ENCODE data around the gene EPB41.
"Not testable (repeated sequence)": the region's sequence is repeated elsewhere in the genome, so short reads cannot be mapped to it uniquely, and the experiment has no call there.

EPB41 gene

DNA sequence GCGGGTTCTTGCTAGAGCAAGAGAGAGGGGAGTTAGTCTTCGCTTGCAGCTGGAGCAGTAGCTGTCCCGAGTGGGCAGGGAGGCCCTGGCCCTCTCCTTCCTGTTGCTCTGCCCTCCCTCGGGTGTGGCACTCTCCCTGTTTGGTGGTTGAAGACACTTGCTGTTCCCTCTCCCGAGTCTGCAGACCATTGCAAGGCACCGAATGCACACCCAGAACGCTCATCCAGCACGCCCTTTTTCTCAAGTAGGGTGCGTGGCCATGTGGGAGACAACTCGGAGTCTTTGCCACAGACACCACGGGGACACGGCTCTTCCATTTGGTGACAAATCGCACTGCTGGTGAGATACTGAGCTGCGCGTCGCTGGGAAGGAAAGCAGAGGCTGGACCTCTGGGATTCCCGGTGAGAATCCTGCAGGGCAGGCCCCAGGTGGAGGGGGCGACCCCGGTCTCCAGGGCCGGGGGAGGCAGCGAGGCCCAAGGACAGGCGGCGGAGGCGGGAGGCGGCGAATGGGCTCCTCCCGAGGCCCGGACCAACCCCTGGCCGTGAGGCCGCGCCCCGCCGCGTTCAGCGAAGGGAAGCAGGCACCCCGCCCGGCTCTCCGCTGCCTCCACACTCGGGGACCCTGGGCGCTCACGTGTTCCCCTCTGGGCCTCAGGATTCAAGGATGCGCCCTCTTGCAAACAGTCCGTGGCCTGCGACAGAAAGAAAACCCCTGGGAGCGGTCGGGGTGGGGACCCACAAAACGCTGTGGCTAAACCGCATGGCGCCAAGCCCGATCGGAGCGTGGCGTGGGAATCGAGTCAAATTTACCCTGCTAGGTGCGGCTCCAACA is 219.7 kb downstream of the EPB41 start:
- no peak for DNase-seq (ENCODE audit: low read depth)

DNA sequence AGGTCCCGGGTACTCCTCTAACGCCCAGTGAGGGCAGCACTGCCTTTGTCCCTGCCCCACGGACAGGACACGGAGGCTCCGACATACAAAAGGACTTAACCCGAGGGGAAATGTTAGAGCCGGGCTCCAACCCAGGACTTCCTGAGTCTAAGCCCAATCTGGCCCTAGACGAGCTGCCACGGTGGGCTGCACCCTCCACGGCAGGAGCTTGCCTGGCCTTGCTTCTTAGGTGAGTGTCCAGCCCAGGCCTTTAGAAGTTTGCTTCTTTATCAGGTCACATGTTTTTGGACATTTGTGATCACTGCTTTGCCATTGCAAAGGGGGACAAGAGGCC is 220.3 kb downstream of the EPB41 start:
- DNase-seq (ENCODE audit: low read depth) = no peak

DNA sequence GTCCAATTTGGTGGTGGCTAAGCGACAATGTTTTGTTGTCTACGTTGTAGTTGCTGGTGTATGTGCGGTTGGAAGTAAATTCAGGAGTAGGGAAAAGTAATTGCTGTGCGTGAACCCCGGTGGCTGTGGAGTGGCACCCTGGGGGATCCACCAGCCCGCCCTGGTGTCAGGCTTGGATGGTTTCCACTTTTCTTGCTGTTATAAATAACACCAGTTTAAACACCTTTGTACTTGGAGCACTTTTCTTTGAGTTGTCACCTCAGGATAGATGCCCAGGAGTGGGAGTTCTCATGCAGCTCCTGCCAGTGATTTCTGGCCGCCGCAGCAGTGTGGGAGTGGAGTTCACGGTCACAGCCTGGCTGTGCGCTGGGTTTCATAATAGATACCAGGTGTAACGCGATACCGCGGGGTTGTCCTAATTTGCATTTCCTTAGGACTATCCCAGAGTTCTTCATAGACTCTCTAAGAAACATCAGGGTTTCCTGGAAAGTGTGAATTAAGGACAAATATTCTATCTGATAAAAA is 222.1 kb downstream of the EPB41 start:
- DNase-seq (ENCODE audit: low read depth) = no peak

DNA sequence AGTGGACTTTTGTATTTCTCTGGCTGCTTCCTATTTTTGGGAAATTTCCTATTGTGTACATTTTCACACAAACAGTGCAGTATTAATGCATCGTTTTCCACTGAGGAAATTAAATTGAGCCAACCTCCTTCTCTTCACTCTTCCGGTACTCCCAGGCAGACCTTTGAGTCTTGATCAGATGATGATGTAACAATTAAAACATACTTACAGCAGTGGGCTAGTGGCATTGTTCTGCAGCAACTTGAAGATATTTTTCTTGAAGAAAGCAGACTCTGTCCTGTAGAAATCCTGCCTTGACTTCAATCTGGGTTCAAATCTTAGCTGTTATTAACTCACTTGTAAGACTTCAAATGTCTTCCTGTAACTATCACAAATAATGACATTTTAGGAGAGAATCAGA is 228.3 kb downstream of the EPB41 start:
- DNase-seq (ENCODE audit: low read depth) = no peak

DNA sequence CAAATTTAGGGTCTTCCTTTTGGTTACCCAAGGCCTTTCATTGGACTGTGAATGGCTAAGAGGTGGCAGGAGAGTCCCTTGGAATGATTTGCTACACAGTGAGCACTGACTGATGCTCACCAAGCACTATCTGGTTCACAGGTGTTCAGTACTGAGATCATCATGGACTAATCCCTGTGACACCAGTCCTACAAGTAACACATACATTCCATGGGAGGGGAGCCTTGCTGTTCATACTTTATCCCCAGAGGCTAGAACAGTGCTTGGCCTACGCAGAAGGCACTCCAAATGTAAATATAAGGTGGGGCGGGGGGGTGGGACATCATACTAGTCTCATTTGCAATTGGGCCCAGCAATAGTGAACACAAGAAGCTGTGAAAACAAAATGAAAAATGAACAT is 229.8 kb downstream of the EPB41 start:
- no peak for DNase-seq (ENCODE audit: low read depth)

DNA sequence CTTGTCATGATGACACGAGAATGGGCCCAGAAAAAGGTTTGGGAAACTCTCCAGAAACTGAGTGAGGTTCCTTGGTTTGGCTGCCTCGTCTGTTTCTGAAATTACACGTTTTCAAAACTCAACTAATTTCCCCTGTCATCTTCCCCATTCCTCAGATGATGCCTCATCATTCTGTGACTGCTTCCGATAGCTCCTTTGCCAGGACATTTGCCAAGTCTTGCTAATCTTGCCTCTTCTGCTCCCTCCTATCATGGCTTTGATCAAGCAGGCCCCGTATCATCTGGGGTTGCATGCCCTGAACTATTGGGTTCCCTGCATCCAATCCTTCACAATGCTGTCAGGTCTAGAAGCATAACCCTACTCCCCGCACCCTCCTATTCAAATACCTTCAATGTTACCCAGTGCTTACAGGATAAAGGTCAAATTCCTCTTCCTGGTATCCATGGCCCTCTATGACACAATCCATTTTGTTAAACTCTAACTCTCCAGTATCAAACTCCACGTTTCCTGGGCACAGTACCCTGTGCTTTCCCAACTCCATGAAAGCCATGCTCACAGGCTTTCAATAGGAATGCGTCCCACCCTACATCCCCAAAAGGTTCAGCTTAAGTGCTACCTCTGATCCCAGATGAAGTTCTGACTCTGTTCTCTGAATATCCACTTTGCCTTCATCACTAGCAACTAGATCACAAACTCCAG is 231.5 kb downstream of the EPB41 start:
- no peak for DNase-seq (ENCODE audit: low read depth)

DNA sequence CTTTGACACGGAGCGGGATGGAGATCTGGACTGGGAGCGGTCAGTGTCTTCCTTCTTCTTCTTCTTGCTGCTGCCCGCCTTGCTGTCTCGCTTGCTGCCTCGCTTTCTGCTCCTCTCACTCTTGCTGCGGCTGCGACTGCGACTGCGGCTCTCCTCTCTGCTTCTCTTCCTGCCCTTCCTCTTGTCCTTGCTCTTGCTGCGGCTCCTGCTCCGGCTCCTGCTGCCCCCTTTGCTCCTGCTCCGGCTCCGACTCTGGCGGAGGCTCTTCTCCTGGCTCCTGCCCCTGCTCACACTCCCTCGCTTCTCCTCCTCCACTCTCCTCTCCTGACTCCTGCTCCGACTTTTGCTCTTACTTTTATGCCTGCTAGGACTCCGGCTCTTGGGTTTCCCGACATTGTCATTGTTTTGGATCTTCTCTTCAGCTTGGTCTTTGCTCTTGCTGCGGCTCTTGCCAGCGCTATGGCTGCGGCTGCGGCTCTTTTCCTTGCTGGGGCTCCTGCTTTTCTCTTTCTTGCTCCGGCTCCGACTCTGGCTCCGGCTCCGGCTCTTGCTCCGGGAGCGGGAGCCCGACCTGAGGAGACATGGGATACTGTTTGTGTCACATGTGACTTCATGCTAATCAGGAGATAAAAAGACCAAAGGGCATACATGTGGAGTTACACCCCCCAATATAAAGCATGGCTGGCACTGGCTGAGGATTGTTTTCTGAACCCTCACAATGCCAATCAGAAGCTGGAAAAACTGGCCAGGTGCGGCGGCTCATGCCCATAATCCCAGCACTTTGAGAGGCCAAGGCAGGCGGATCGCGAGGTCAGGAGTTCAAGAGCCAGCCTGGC is 234.5 kb downstream of the EPB41 start:
- no peak for DNase-seq (ENCODE audit: low read depth)

DNA sequence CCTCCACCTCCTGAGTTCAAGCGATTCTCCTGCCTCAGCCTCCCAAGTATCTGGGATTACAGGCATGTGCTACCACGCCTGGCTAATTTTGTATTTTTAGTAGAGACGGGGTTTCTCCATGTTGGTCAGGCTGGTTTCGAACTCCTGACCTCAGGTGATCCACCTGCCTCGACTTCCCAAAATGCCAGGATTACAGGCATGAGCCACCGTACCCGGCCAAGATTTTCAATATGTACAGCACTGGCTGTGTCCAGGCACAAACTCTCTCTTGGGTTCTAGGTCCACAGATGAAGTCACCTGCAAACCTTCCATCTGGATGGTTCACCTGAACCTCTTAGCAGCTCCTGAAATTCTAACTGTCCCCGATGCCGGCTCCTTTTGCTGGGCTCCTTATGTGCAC is 236.0 kb downstream of the EPB41 start:
- DNase-seq (ENCODE audit: low read depth) = not testable (repeated sequence)

DNA sequence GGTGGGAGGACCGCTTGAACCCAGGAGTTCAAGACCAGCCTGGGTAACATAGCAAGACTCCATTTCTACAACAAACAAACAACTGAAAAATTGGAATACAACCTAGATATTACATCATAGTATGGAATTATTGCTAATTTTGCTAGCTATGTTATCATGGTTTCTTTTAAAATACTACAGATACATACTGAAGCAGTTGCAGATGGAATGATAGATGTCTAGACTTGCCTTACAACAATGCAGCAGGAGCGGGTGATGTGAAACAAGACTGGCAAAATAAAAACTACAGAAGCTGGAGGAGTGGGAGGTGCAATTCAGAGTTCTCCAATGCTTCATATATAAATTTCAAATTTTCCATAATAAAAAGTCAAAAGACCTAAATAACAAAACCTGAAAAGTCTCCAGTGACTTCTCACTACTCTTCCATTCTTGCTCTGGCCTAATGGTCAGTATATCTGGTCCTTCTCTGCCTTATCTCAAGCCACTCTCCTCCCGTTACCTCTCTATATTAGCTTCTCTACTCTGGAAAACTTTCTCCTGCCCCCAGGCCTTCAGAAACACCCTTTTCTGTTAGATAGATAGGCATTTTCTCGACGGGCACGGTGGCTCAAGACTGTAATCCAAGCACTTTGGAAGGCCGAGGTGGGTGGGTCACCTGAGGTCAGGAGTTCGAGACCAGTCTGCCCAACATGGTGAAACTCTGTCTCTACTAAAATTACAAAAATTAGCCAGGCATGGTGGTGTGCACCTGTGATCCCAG is 237.9 kb downstream of the EPB41 start:
- DNase-seq (ENCODE audit: low read depth) = no peak

DNA sequence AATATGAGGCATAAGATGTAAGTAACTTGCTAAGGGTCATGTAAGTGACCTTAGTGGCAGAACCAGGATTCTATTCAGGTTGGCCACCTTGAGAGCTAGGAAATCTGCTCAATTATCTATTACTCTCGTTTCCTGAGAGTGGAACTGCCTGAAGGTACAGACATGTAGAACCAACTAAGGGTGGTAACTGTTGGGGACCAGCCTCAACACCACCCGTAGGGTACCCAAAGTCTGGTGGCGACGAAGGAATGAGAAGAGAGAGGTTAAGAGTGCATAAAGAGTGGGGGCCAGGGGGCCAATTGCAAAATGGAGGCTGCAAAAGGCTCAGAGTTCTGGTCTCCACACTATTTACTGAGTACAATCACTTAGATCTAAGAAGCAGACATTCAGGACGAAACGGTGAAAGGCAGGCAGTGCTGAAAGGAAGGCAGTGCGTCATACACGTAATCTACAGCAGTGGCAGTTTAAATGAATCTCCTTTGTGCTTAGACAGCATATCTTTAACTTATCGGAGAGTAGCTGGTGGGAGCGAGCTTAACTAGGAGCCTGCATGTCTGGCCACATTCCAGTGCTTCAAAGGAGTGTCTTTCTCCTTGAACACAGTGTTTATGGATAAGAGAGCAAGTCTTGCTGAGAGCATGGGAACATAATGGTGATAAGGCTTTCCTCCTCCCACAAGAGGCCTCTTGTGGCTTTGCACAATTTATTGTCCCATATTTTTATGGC is 242.3 kb downstream of the EPB41 start:
- no peak for DNase-seq (ENCODE audit: low read depth)

DNA sequence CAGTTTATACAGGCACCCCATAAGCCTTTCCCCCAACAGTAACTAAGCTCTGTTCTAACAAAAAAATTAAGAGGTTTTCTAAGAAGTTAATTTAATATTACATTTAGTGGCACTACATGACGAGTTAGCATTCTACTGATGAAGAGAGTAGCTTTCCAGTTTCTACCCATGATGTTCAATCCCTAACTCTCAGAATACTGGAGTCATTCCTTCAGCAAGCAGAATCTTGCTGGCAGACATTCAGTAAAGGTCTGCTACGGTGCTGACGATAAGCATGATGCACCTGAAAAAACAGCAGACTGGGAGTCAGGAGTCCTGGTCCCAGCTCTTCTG is 242.9 kb downstream of the EPB41 start:
- no peak for DNase-seq (ENCODE audit: low read depth)

DNA sequence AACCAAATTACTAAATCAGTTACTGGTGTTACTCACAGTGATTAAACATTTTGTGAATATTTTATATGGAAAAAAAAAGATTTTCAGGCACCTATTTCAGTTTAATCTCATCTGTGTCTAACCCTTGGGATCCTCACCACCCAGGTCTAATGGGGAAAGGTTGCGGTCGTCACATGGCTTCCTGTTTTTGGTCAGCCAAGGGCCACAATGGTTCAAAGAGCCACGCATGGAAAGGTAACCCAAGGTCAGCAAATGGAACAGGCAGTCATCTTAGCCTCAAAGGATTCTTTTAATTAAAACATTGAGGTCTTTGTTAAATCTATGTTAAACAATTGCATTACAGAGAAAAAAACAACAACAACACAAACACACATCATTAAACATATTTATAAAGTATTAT is 245.4 kb downstream of the EPB41 start:
- no peak for DNase-seq (ENCODE audit: low read depth)

DNA sequence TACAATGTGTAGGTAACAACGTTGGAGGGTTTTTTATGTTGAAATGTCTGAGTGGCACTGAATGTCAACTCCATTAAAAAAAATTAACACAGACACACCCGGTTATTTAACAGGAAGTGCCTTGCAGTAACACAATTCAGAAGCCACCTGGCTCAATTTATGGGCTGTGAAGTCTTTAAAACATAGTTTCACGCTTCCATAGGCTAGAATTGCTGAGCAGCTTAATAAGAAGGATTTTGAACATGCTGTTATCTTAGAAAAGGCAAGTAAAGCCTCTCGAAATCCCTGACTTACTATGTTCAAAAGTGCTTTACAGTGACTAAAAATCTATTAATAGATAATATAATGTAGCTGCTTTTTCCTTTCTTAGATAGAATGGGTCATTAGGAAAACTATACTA is 247.7 kb downstream of the EPB41 start:
- no peak for DNase-seq (ENCODE audit: low read depth)

DNA sequence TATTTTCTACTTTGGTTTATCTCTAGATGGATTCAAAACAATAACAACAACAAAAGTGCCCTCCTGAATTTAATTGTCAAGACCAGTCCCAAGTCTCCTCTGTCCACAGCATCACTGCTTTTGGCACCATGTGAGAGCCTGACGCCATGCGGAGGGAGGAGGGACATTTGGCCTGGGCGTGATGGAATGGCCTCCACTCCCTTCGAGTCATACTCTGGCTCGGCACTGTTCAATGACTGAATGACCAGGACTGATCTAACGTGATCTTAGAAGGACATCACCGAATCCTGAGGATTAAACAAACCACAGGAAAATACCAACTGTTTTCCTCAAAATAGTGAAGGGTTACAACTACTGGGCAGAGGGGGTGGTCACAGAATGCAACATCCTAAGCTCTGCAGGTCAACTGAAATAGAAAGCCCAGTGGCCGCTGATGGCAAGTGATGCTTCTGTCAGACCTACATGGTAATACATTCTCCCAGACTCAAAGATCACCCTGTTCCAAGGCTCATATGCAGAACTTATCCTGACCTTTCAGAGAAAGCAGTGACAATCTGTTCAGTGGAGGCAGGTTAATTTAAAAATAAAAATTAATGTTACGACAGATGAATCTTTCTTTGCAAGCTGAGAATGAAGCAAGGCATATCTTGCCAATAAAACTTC is 248.2 kb downstream of the EPB41 start:
- DNase-seq (ENCODE audit: low read depth) = no peak

DNA sequence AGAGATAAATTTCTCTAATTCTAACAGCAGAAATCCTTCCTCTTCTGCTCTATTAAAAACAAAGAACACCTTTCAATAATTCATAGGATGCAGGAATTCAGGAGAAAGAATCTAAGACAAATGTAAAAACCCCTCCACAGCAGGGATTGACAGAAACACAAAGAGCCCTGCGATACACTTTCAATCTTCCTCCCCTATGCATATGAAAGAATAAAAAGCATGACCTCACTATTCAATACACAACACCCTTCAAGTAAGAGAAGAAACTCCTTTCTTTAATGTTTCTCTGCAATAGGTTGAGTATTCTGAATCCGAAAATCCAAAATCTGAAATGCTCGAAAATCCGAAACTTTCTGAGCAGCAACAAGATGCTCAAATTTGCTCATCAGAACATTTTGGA is 250.2 kb downstream of the EPB41 start:
- DNase-seq (ENCODE audit: low read depth) = no peak

DNA sequence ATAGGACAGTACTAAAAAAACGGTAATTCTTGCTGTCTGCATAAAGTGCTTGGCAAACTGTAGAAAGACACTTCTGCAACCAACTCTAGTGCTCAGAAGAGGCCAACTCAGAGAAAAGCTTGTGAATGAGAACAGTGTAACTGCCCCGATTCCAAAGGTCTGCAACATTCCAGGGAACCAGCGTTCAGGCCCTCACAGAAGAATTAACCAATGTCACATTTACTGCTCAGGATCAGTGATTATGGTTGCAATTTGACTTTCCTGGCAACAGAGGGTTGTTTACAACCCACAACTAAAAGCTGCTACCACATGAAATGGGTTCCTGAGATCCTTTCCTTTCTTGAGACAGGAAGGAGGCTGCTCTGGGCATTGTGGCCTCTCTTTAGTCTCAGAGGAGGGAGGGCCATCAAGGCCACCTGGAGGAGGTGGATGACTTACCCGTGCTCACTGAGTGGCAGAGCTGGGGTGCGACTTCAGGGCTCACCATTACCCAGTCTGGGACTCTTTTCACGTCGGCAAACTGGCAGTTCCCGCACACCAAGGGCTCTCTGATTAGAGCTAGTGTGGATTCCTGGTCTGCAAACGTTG is 252.0 kb downstream of the EPB41 start:
- DNase-seq (ENCODE audit: low read depth) = no peak

DNA sequence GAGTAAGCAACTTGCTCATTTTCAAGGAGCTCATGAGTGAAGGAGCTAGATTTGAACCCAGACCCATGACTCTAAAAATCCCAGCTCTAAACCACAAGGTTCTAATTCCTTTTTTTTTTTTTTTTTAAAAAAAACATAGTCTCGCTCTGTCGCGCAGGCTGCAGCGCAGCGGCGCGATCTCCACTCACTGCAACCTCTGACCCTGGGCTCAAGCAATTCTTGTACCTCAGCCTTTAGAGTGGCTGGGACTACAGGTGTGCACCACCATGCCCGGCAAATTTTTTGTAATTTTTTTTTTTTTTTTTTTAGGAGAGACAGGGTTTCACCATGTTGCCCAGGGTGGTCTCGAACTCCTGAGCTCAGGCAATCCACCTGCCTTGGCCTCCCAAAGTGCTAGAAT is 253.5 kb downstream of the EPB41 start:
- DNase-seq (ENCODE audit: low read depth) = no peak

Measured in activated T-cell treated with anti-CD3 and anti-CD28 coated beads for 1 hour (primary cell).